ENCODE results near the gene LRRC8B.

Gene LRRC8B

GRCh38 chr1:89555550-89555949 lies 30.9 kb downstream of the LRRC8B start:
- in situ Hi-C loops (cut with HindIII; ENCODE audit: low sequenced_read_pairs): no loop called here
- no peak overlapping the region for H3K4me3 ChIP-seq (ENCODE audit: low read depth, low read length)
- DNase-seq (ENCODE audit: low read depth, low spot score): no peak
- no peak for TF ChIP-seq CTCF (IDR thresholded peaks at IDR 0.05; ENCODE audit: low read depth, low read length)

GRCh38 chr1:89556726-89557444 lies 32.3 kb downstream of the LRRC8B start:
- in situ Hi-C loops (cut with HindIII; ENCODE audit: low sequenced_read_pairs): no loop called here
- H3K4me3 ChIP-seq (ENCODE audit: low read depth, low read length): no peak overlapping the region
- DNase-seq (ENCODE audit: low read depth, low spot score): no peak
- no peak for TF ChIP-seq CTCF (IDR thresholded peaks at IDR 0.05; ENCODE audit: low read depth, low read length)

- in situ Hi-C loops (cut with HindIII; ENCODE audit: low sequenced_read_pairs): no loop called here
- no peak overlapping the region for H3K4me3 ChIP-seq (ENCODE audit: low read depth, low read length)
- TF ChIP-seq CTCF (IDR thresholded peaks at IDR 0.05; ENCODE audit: low read depth, low read length): no peak
- DNase-seq (ENCODE audit: low read depth, low spot score): no peak
Measured at GRCh38 chr1:89557445-89557825, 32.8 kb downstream of the LRRC8B start.

- in situ Hi-C loops (cut with HindIII; ENCODE audit: low sequenced_read_pairs): no loop called here
- no peak overlapping the region for H3K4me3 ChIP-seq (ENCODE audit: low read depth, low read length)
- TF ChIP-seq CTCF (IDR thresholded peaks at IDR 0.05; ENCODE audit: low read depth, low read length): no peak
- no peak for DNase-seq (ENCODE audit: low read depth, low spot score)
Measured at GRCh38 chr1:89557956-89558355, 33.3 kb downstream of the LRRC8B start.

GRCh38 chr1:89563957-89564604 lies 39.5 kb downstream of the LRRC8B start:
- DNase-seq (ENCODE audit: low read depth, low spot score): no peak
- in situ Hi-C loops (cut with HindIII; ENCODE audit: low sequenced_read_pairs): no loop called here
- H3K4me3 ChIP-seq (ENCODE audit: low read depth, low read length): no peak overlapping the region
- TF ChIP-seq CTCF (IDR thresholded peaks at IDR 0.05; ENCODE audit: low read depth, low read length): no peak

GRCh38 chr1:89565521-89565920 lies 40.9 kb downstream of the LRRC8B start:
- in situ Hi-C loops (cut with HindIII; ENCODE audit: low sequenced_read_pairs): no loop called here
- no peak for TF ChIP-seq CTCF (IDR thresholded peaks at IDR 0.05; ENCODE audit: low read depth, low read length)
- no peak overlapping the region for H3K4me3 ChIP-seq (ENCODE audit: low read depth, low read length)
- DNase-seq (ENCODE audit: low read depth, low spot score): no peak

Data from astrocyte of the spinal cord (primary cell).